ENCODE results near the gene SGK1. TPM values are rescaled to one million over a fixed set of nuclear protein-coding genes. Genes with fewer than 3 reads are reported as not detected.

SGK1 gene
- total RNA-seq, 1 donor from 2014 or later = 94.3 TPM

GRCh38 chr6:134272374-134272773, 45.5 kb downstream of the SGK1 start:
- Histone ChIP-seq H3K27me3 (ENCODE audit: control insufficient read depth, insufficient read depth, low read length) (no peaks in the 10 kb centered on the region), H3K36me3 (ENCODE audit: control insufficient read depth, insufficient read depth, low read length) (no peaks in the 10 kb centered on the region), H3K4me3 (ENCODE audit: low read depth, low read length) (no peak overlapping the region)
- no peak for DNase-seq (ENCODE audit: low read depth)
- no peak for TF ChIP-seq CTCF (IDR thresholded peaks at IDR 0.05; ENCODE audit: insufficient read depth, low read length, poor library complexity, severe bottlenecking)

- Histone ChIP-seq H3K4me3 (ENCODE audit: low read depth, low read length) (no peak overlapping the region), H3K27me3 (ENCODE audit: control insufficient read depth, insufficient read depth, low read length) (no peaks in the 10 kb centered on the region), H3K36me3 (ENCODE audit: control insufficient read depth, insufficient read depth, low read length) (no peaks in the 10 kb centered on the region)
- no peak for TF ChIP-seq CTCF (IDR thresholded peaks at IDR 0.05; ENCODE audit: insufficient read depth, low read length, poor library complexity, severe bottlenecking)
- DNase-seq (ENCODE audit: low read depth) = no peak
Measured at GRCh38 chr6:134267917-134268361, 50.0 kb downstream of the SGK1 start.

GRCh38 chr6:134266776-134267175, 51.1 kb downstream of the SGK1 start:
- H3K36me3 ChIP-seq (ENCODE audit: control insufficient read depth, insufficient read depth, low read length) = no peaks in the 10 kb centered on the region
- no peak overlapping the region for H3K4me3 ChIP-seq (ENCODE audit: low read depth, low read length)
- H3K27me3 ChIP-seq (ENCODE audit: control insufficient read depth, insufficient read depth, low read length) = no peaks in the 10 kb centered on the region
- no peak for TF ChIP-seq CTCF (IDR thresholded peaks at IDR 0.05; ENCODE audit: insufficient read depth, low read length, poor library complexity, severe bottlenecking)
- no peak for DNase-seq (ENCODE audit: low read depth)

DNA sequence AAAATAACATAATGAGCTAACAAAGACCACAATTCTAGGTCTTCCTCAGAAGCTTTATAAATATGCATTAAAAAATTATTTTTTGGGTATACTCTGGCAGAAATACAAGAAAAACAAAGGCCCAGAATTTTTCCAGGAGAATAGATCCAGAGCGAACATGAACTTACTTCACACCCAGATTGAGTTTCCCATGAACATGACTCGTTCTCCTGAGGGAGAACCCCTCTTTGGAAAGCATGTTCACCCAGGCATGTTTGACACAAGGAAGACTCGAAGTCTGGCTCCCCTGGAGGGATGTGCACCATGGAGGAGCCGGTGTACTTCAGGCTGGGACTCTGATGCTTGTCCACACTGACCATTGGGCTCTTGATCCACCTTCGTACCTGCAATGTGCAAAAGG, 56.1 kb downstream of the SGK1 start:
- H3K36me3 ChIP-seq (ENCODE audit: control insufficient read depth, insufficient read depth, low read length) = no peaks in the 10 kb centered on the region

DNA sequence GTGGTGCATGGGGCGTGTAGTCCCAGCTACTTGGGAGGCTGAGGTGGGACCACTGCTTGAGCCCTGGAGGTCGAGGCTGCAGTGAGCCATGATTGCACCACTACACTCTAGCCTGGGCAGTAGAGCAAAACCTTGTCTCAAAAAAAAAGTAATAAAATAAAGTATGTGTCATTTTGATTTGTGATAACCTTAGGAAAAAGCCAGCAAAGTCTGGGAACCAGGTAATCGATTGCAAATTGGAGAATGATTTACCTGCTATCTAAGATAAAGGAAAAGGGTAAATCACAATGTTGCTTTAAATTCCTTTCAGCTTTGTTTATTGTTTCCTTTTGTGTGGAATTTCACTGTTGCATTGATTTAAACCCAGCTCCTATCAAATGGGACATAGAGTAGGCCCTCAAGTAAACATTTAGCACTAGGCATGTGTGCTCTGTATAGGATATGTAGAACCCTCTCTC, 59.0 kb downstream of the SGK1 start:
- H3K27me3 ChIP-seq (ENCODE audit: control insufficient read depth, insufficient read depth, low read length) = no peaks in the 10 kb centered on the region
- TF ChIP-seq CTCF (IDR thresholded peaks at IDR 0.05; ENCODE audit: insufficient read depth, low read length, poor library complexity, severe bottlenecking) = no peak
- no peak overlapping the region for H3K4me3 ChIP-seq (ENCODE audit: low read depth, low read length)
- DNase-seq (ENCODE audit: low read depth) = no peak
- H3K36me3 ChIP-seq (ENCODE audit: control insufficient read depth, insufficient read depth, low read length) = no peaks in the 10 kb centered on the region

More for the DNA sequence above, 56.1 kb downstream of the SGK1 start:
- no peak for DNase-seq (ENCODE audit: low read depth)
- Histone ChIP-seq H3K4me3 (ENCODE audit: low read depth, low read length) (no peak overlapping the region), H3K27me3 (ENCODE audit: control insufficient read depth, insufficient read depth, low read length) (no peaks in the 10 kb centered on the region)
- no peak for TF ChIP-seq CTCF (IDR thresholded peaks at IDR 0.05; ENCODE audit: insufficient read depth, low read length, poor library complexity, severe bottlenecking)

DNA sequence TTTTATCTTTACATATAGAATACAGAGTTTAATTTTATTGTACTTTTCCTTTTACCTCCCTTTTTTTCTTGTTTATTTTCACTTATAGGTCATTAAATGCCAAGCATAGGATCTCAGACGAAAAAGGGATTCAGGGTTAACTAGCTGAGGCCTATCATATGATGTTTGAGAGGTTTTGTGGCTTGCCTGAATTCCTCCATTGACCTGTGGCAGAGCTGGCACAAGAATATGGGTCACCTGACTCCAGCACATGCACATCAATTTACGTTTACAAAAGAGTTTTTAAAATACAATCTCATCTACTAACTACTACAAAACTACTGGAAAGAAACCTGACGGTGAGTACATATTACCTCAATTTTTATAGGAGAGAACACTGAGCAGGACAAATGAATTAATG, 60.4 kb downstream of the SGK1 start:
- Histone ChIP-seq H3K4me3 (ENCODE audit: low read depth, low read length) (no peak overlapping the region), H3K36me3 (ENCODE audit: control insufficient read depth, insufficient read depth, low read length) (no peaks in the 10 kb centered on the region), H3K27me3 (ENCODE audit: control insufficient read depth, insufficient read depth, low read length) (no peaks in the 10 kb centered on the region)
- DNase-seq (ENCODE audit: low read depth) = no peak
- no peak for TF ChIP-seq CTCF (IDR thresholded peaks at IDR 0.05; ENCODE audit: insufficient read depth, low read length, poor library complexity, severe bottlenecking)
